ENCODE data around the gene TOMM70. TPM values are rescaled to one million over a fixed set of nuclear protein-coding genes. Genes with fewer than 3 reads are reported as not detected.

TOMM70 gene
- total and polyA plus RNA-seq, 2 of the 8 experiments (the other 6 are each of a cell fraction or from before 2014, with no cell fraction given) = 10.9 to 52.1 TPM

GRCh38 chr3:100402891-100403290 is 2.0 kb upstream of the TOMM70 start:
- Histone ChIP-seq H3K56ac (replicated peaks; ENCODE audit: insufficient read length, low read depth, low read length) (no peak overlapping the region), H3K23ac (ENCODE audit: insufficient read length) (no peak overlapping the region), H3K27me3 (replicated peaks in 1 of 4; ENCODE audit: control insufficient read depth in 3 of 4, extremely low read depth in 1 of 4, insufficient read depth in 3 of 4, low read length in 3 of 4) (no peaks in the 10 kb centered on the region), H3K79me2 (ENCODE audit: control insufficient read depth in 1 of 2, insufficient read depth in 2 of 2, low read length in 2 of 2) (peaks cover 17 to 78% of the 10 kb centered on the region in 2 experiments), H3K9ac (replicated peaks in 1 of 4; ENCODE audit: extremely low read depth in 1 of 4, low read depth in 3 of 4, low read length in 3 of 4) (peak overlapping the region; percentile 21 to 93 (median 68); a peak in 4 of 7 replicates), H2AK5ac (ENCODE audit: low read depth, low read length) (no peak overlapping the region), H3K4ac (replicated peaks; ENCODE audit: insufficient read length, low read depth, low read length) (no peak overlapping the region), H3K4me2 (ENCODE audit: insufficient read depth in 1 of 2, low read depth in 2 of 2, low read length in 2 of 2) (peak overlapping the region; percentile 91 to 92), H2AFZ (ENCODE audit: low read length) (no peak overlapping the region), H3K9me3 (ENCODE audit: insufficient read depth in 2 of 2, low read depth in 1 of 2, low read length in 1 of 2) (no peaks in the 10 kb centered on the region), H4K91ac (replicated peaks; ENCODE audit: insufficient read length, low read length) (no peak overlapping the region), H3K4me1 (replicated peaks in 1 of 4; ENCODE audit: control insufficient read depth in 3 of 4, insufficient read depth in 4 of 4, low read length in 3 of 4) (peaks cover 0 to 3% (median under 1%) of the 10 kb centered on the region in 4 experiments; a peak in 3 of 7 replicates), H2BK12ac (ENCODE audit: low read depth, low read length) (no peak overlapping the region), H2BK120ac (replicated peaks; ENCODE audit: low read depth, low read length) (no peak overlapping the region), H2BK15ac (ENCODE audit: low read length) (no peak overlapping the region), H3K79me1 (ENCODE audit: low read depth, low read length) (no peaks in the 10 kb centered on the region), H3K23me2 (ENCODE audit: low read depth, low read length) (peaks cover 16% of the 10 kb centered on the region), H2BK20ac (ENCODE audit: low read length) (no peak overlapping the region), H3K14ac (ENCODE audit: insufficient read length) (no peak overlapping the region), H4K5ac (ENCODE audit: insufficient read length, low read depth, low read length) (peak overlapping the region; percentile 28), H2BK5ac (ENCODE audit: low read depth, low read length) (no peak overlapping the region), H3K18ac (ENCODE audit: extremely low read depth, low read length) (no peak overlapping the region), H3K4me3 (ENCODE audit: extremely low read depth in 1 of 4, insufficient read depth in 2 of 4, low read depth in 3 of 4, low read length in 4 of 4) (peak overlapping the region; percentile 59 to 96 (median 84)), H3K27ac (ENCODE audit: low read depth, low read length) (no peak overlapping the region), H3K36me3 (ENCODE audit: control insufficient read depth in 2 of 4, insufficient read depth in 4 of 4, low read length in 3 of 4) (no peaks in the 10 kb centered on the region; a peak in 1 of 8 replicates), H4K20me1 (replicated peaks in 1 of 2; ENCODE audit: control insufficient read depth in 1 of 2, insufficient read depth in 2 of 2, low read length in 2 of 2) (peaks cover 12% of the 10 kb centered on the region in 2 experiments), H4K8ac (ENCODE audit: extremely low read depth, insufficient read depth, low read length) (no peak overlapping the region)
- FAIRE-seq (no peak), DNase-seq (ENCODE audit: low read depth in 1 of 2, low spot score in 2 of 2) (no peak)
- TF ChIP-seq MAFK (IDR thresholded peaks at IDR 0.05; ENCODE audit: low read depth, low read length) (no peak), YY1 (IDR thresholded peaks at IDR 0.05; ENCODE audit: low read depth, low read length) (no peak), BCL11A (IDR thresholded peaks at IDR 0.05; ENCODE audit: low read depth in 2 of 2, low read length in 2 of 2) (no peak), CTBP2 (IDR thresholded peaks at IDR 0.05; ENCODE audit: borderline replicate concordance, insufficient read depth, insufficient read length, low read length) (no peak), CBX5 (IDR thresholded peaks at IDR 0.05; ENCODE audit: low read depth, low read length) (no peak), TCF12 (IDR thresholded peaks at IDR 0.05; ENCODE audit: low read depth, low read length) (no peak)
- ChIA-PET CTCF (ENCODE audit: partially characterized antibody) (interaction anchor here (1.6 to 2.3 kb wide), 3 partner anchors 16 to 60 kb away, joined by 3 to 7 read pairs (median 6); no protein-coding TSS in a partner anchor), POLR2A (ENCODE audit: partially characterized antibody) (interaction anchor here (1.6 to 5.9 kb wide), 9 partner anchors 9 to 307 kb away, joined by 3 to 58 read pairs (median 14); partner anchors contain the start of genes NIT2, TFG and TMEM45A)
- WGBS, 2 experiments (ENCODE audit: extremely low coverage in 1 of 2, insufficient coverage in 1 of 2, insufficient read length in 1 of 2, insufficient replicate concordance in 2 of 2, low coverage in 1 of 2, low lambda C conversion rate in 2 of 2, missing lambda C conversion rate in 1 of 2) = 39% methylated on average over 2 of the region's 2 CpGs; no CpG with 5 or more reads in 1 of the 2 experiments

All from H1 (cell line).